HG02943 (cell line): ENCODE measurements around the gene TRIM49D2.
"Not testable (repeated sequence)": the region's sequence is repeated elsewhere in the genome, so short reads cannot be mapped to it uniquely, and the experiment has no call there.

Experiments
- ATAC-seq: cut with Tn5 transposase; IDR thresholded peaks from one replicate; pipeline ENCODE4 v1.9.1; 2021; ENCODE audit warnings: mild to moderate bottlenecking, low read depth, moderate library complexity; ENCODE audit not compliant: unreplicated experiment

The TRIM49D2 gene, protein sequence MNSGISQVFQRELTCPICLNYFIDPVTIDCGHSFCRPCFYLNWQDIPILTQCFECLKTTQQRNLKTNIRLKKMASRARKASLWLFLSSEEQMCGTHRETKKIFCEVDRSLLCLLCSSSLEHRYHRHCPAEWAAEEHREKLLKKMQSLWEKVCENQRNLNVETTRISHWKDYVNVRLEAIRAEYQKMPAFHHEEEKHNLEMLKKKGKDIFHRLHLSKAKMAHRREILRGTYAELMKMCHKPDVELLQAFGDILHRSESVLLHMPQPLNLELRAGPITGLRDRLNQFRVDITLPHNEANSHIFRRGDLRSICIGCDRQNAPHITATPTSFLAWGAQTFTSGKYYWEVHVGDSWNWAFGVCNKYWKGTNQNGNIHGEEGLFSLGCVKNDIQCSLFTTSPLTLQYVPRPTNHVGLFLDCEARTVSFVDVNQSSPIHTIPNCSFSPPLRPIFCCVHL

DNA sequence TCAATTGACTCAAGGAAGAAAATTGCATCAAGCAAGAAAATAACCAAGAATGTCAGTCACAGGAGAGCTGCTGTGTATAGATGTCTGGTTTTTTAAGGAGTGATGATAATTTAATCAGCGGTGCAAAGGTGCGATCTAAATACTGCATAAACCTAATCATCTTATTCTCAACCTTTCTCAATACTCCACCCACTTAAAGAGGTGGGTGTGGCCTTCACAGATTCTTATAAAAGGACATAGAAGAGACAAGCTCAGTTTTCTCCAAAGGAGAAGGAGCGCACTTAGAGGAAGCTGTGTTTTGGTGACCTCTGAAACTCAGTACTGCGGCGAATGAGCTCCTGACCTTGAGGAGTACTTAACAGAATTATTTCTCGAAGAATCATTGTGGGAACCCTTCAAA is at the start of gene TRIM49D2:
TRIM49D2 (plus strand) TSS at position 301 of the 400 bp plus-strand sequence. CDS start 2,698 bp downstream, outside the sequence.
- ATAC-seq: not testable (repeated sequence)

DNA sequence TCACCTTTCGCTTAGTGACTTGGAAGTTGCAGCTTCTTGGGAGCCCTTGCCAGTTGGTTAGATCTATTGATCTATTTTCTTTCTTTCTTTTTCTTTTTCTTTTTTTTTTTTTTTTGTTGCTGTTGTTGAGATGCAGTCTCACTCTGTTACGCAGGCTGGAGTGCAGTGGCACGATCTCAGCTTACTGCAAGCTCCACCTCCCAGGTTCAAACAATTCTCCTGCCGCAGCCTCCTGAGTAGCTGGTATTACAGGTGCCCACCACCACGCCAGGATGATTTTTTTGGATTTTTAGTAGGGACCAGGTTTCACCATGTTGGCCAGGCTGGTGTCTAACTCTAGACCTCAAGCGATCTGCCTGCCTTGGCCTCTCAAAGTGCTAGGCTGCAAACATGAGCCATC is 46.4 kb upstream of the TRIM49D2 start:
- not testable (repeated sequence) for ATAC-seq

DNA sequence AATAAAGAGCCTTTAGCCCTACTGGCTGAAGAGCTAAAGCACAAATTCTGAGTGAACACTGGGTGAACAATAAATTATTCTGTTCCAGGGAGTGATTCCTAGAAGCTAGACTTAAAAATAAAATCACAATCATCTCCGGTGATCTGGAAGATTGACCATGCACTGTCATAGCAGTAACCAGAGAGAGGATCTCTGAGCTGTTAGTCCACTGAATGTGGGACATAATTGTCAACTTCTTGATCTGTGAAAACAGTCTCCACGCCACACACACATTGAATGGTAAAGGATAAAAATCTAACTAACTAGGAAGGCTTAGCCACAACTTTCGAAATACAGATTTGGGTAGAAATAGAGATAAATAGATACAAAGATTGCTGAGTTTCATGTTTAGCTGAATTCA is 30.6 kb upstream of the TRIM49D2 start:
- not testable (repeated sequence) for ATAC-seq

DNA sequence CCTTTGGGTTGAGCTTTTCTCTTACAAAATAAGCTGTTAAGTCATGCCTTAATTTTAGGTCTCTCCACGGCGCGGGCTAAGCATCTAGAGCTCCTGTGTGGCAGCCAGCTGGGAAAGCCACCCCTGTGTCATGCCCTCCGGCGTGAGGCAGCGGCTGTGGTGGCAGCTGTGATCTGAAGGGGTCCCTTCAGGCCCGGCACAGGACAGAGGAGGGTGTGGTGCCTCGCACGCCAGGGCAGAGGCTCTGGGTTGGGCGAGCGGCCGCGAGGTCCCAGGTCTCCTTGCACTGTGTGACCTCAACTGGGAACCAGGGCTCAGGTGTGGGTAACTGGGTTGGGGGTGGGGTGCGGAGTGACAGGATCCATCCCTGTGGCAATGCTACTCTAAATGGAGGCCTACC is 23.1 kb upstream of the TRIM49D2 start:
- ATAC-seq: not testable (repeated sequence)

GRCh38 chr11:89922195-89922660 is 1.6 kb upstream of the TRIM49D2 start, which contains the start of gene TRIM49D1:
TSS of gene TRIM49D1 (minus strand) at chr11:89922245. CDS start at chr11:89917710, 4,535 bp downstream.
- ATAC-seq: no peak

- ATAC-seq: not testable (repeated sequence)
Observed at GRCh38 chr11:89960833-89961232, 37.0 kb downstream of the TRIM49D2 start.

DNA sequence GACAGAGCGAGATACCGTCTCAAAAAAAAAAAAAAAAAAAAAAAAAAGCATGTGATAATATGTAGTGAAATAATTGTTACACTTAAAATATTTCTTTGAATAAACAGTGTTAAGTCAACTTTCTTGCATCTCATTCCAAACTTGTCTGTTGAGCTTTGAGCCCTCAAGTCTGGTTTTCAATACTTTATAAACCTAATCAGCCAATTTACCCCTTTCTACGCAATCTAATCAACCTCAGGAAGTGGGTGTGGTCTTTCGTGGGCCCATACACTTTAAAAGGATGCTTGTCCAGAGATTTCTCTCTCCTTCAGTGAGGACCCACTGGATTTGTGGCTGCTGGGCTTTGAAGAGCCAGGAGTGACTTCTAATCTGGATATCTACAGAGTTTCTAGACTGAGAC is 41.9 kb downstream of the TRIM49D2 start, which contains the start of gene TRIM64:
TRIM64 (plus strand) TSS at position 301 of the 400 bp plus-strand sequence. CDS start 2,467 bp downstream, outside the sequence.
- ATAC-seq: not testable (repeated sequence)
